ENCODE measurements around the gene SLC26A1. TPM values are rescaled to one million over a fixed set of nuclear protein-coding genes. Genes with fewer than 3 reads are reported as not detected.

Gene SLC26A1
- total RNA-seq, 2 donors from 2014 or later = 0.27 to 0.34 TPM

DNA sequence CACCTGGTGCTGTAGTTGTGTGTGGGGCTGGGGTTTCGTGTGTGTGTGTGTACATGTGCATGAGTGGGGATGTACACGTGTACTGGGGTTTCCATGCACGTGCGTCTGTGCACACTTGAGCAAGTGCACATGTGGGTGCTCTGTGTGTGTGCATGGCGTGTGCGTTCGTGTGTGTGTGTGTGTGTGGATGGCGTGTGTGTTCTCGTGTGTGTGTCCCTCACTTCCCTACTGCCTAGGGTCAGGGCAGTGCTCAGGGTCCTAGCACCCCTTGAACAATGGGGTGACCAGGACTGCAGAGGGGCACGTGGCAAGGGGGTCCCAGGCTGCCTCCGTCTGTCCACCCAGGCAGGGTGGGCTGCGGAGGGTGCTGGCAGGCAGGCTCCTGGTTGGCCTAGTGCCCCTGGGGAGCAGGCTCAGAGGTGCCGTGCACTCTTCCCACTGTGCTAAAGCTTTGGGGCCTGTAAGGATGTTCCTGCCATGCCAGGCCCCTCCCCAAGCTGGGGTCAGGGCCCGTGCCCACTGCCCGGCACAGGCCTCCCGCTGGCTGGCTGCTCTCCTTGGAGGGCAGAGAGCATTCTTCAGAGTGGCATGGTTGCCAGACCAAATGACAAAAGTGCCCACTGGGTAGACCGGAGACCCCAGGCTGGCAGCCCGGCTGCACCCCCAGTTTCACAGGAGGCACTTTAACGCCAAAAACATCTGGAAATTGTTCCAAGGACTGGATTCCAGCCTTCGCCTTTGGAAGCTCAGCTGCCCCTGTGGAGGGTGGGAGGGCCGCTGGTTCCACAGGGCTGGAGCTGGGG is 47.3 kb upstream of the SLC26A1 start:
- TF ChIP-seq POLR2A (IDR thresholded peaks at IDR 0.05) = no peak
- TF ChIP-seq POLR2AphosphoS5 (IDR thresholded peaks at IDR 0.05) = no peak
- TF ChIP-seq, protein P1, sequence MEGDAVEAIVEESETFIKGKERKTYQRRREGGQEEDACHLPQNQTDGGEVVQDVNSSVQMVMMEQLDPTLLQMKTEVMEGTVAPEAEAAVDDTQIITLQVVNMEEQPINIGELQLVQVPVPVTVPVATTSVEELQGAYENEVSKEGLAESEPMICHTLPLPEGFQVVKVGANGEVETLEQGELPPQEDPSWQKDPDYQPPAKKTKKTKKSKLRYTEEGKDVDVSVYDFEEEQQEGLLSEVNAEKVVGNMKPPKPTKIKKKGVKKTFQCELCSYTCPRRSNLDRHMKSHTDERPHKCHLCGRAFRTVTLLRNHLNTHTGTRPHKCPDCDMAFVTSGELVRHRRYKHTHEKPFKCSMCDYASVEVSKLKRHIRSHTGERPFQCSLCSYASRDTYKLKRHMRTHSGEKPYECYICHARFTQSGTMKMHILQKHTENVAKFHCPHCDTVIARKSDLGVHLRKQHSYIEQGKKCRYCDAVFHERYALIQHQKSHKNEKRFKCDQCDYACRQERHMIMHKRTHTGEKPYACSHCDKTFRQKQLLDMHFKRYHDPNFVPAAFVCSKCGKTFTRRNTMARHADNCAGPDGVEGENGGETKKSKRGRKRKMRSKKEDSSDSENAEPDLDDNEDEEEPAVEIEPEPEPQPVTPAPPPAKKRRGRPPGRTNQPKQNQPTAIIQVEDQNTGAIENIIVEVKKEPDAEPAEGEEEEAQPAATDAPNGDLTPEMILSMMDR (IDR thresholded peaks at IDR 0.05) = no peak
- no peaks in the 10 kb centered on the region for H3K36me3 ChIP-seq
- H3K27ac ChIP-seq = no peak overlapping the region
- intact Hi-C loops (cut with DNase I) = no loop called here
- H3K9me3 ChIP-seq = no peaks in the 10 kb centered on the region
- no peak for DNase-seq (ENCODE audit: low spot score)
- no peak overlapping the region for H3K4me3 ChIP-seq
- WGBS = 82% methylated on average over 21 of the region's 21 CpGs
- H3K4me1 ChIP-seq (replicated peaks) = peaks cover 15% of the 10 kb centered on the region
- H3K27me3 ChIP-seq (replicated peaks; ENCODE audit: insufficient read depth) = no peaks in the 10 kb centered on the region

DNA sequence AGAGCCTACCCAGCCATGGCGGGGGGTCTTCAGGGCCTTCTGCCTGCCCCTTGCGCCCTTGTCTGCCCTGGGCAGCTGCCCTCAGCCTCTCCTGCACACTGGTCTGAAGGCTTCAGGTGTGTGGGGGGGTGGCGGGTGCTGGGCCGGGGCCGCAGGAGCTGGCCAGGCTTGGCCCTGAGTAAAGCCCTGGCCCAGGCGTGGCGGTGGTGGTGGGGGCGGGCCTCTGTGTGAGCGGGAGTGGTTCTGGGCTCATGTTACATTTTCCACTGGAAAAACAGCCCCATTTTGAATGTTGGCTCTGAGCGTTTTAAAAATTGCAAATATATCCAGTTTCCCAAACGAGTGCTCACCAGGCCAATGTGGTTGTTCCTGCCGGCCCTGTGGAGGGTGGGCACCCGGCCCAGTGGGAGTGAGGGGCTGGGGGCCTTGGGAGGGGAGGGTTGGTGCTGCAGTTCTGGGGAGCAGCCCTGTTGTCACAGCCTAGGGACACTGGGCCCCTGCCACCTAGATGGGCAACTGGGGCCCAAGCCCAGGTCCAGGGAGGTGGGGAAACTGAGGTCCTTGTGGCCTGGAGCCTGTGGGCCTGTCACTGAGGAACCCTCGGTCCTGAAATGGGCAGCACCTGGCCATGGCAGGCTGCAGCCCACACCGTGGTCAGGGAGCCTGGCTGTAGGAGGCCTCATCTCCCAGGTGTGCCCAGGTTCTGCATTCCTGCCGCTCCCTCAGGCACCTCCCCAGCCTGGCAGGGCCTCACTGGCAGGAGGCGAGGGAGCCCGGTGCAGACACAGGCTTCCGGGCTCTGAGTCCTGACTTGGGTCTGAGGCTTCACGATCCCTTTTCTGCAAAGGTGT is 46.5 kb upstream of the SLC26A1 start:
- 29% methylated on average over 18 of the region's 20 CpGs for WGBS

DNA sequence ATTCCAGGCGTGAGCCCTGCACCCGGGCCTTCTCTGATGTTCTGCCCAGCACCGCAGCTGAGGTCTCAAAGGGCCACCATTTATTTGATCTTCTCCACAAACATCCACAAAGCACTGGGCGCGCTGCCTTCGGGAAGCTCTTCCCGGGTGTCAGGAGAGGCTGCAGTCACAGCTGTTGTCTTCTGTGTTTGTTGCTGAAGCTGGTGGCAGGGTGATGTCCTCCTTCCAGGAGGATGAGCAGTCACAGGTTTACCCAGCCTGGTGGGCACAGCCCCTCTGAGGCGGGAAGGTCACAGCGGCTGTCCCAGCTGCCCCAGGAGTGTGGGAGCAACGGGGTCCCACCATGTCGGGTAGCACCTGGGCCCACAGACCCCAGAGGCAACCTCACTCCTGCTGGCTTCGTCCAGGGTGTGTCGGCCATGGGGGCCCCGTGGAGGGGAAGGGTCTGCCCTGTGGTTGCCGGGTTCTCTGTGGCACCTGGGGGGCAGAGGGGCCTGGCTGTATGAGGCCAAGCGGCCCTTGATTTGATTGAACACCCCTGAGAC is 45.8 kb upstream of the SLC26A1 start:
- peaks cover 15% of the 10 kb centered on the region for H3K4me1 ChIP-seq (replicated peaks)

More for the DNA sequence above, 46.5 kb upstream of the SLC26A1 start:
- Histone ChIP-seq H3K4me3 (no peak overlapping the region), H3K9me3 (no peaks in the 10 kb centered on the region), H3K27me3 (replicated peaks; ENCODE audit: insufficient read depth) (no peaks in the 10 kb centered on the region), H3K27ac (peak overlapping the region in 1 of 2 donors; percentile 23), H3K36me3 (no peaks in the 10 kb centered on the region), H3K4me1 (replicated peaks) (peaks cover 15% of the 10 kb centered on the region)
- intact Hi-C loops (cut with DNase I) = no loop called here
- DNase-seq (ENCODE audit: low spot score) = peak; percentile 48
- TF ChIP-seq POLR2A (IDR thresholded peaks at IDR 0.05) (no peak), POLR2AphosphoS5 (IDR thresholded peaks at IDR 0.05) (no peak)
- TF ChIP-seq, protein P1 (IDR thresholded peaks at IDR 0.05) = no peak

DNA sequence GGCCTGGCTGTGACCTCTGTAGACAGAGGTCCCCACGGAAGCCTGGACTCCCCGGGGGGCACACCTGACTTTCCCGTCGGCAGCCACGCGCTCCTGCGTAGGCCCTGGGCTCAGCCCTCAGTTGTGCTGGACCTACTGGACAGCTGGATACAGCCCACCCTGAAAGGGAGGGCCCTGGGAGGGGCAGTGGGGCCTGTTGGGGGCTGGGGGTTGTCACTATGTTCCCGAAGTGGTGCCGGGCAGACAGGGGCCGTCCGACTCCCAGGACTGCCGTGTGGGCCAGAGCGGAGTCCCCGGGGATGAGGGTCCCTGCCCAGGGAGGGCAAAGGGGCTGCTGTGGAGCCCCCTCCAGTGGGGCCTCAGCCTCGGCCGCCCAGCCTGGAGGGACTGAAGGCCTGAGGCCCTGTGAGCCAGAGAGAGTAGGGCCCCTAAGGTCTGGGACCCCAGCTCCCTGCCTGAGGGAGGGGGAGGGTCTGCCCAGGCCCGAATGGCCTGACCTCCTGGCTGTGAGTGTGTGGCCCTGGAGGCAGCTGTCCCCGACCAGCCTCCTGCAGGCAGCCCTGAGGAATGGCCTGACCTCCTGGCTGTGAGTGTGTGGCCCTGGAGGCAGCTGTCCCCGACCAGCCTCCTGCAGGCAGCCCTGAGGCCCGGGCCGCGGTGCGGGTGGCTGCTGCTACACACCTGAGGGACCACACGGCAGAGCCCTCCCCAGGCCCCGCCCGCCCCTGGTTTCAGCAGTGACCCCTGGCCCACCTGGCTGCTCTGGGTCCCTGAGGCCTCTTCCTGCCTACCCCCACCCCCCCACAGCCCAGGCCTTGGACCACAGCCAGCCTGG is 44.0 kb upstream of the SLC26A1 start:
- DNase-seq (ENCODE audit: low spot score) = no peak
- intact Hi-C loops (cut with DNase I) = no loop called here
- TF ChIP-seq POLR2AphosphoS5 (IDR thresholded peaks at IDR 0.05) (no peak), POLR2A (IDR thresholded peaks at IDR 0.05) (no peak)
- TF ChIP-seq, protein P1 (IDR thresholded peaks at IDR 0.05) = no peak
- Histone ChIP-seq H3K9me3 (no peaks in the 10 kb centered on the region), H3K4me1 (replicated peaks) (peaks cover 15% of the 10 kb centered on the region), H3K4me3 (no peak overlapping the region), H3K27me3 (replicated peaks; ENCODE audit: insufficient read depth) (no peaks in the 10 kb centered on the region), H3K27ac (no peak overlapping the region), H3K36me3 (no peaks in the 10 kb centered on the region)
- 93% methylated on average over 20 of the region's 26 CpGs for WGBS

More for the DNA sequence above, 45.8 kb upstream of the SLC26A1 start:
- DNase-seq (ENCODE audit: low spot score) = no peak
- peak overlapping the region in 1 of 2 donors; percentile 23 for H3K27ac ChIP-seq
- H3K9me3 ChIP-seq = no peaks in the 10 kb centered on the region
- intact Hi-C loops (cut with DNase I) = no loop called here
- H3K36me3 ChIP-seq = no peaks in the 10 kb centered on the region
- TF ChIP-seq POLR2A (IDR thresholded peaks at IDR 0.05) = no peak
- TF ChIP-seq, protein P1 (IDR thresholded peaks at IDR 0.05) = no peak
- no peak for TF ChIP-seq POLR2AphosphoS5 (IDR thresholded peaks at IDR 0.05)
- no peak overlapping the region for H3K4me3 ChIP-seq
- WGBS = 63% methylated on average over 16 of the region's 16 CpGs
- no peaks in the 10 kb centered on the region for H3K27me3 ChIP-seq (replicated peaks; ENCODE audit: insufficient read depth)
